SK-MEL-5 (cell line): Measurements from ENCODE around the gene CTSH. TPM values are rescaled to one million over a fixed set of nuclear protein-coding genes. Genes with fewer than 3 reads are reported as not detected.
"Not testable (repeated sequence)": the region's sequence is repeated elsewhere in the genome, so short reads cannot be mapped to it uniquely, and the experiment has no call there.

Experiments
- DNase-seq: peaks from one replicate; pipeline ENCODE4 v3.0.0-alpha.2; 2016; ENCODE audit warnings: low read depth, low spot score
- in situ Hi-C: cut with HindIII; loops from 2 replicates; pipeline ENCODE4 v1.10.0; 2016; ENCODE audit warnings: low sequenced_read_pairs, high pct_unique_total_duplicates, low pct_unique_long_range_greater_than_20kb
- total RNA-seq: library from RNA; depleted of rRNA; stranded (reverse); fragments of >200 nt; shearing (Covaris generic); gene quantifications from 2 replicates; pipeline ENCODE4 v1.2.3, GENCODE V29; 2014

The CTSH gene
- total RNA-seq, 1 experiment from 2014 or later: 334 TPM

DNA sequence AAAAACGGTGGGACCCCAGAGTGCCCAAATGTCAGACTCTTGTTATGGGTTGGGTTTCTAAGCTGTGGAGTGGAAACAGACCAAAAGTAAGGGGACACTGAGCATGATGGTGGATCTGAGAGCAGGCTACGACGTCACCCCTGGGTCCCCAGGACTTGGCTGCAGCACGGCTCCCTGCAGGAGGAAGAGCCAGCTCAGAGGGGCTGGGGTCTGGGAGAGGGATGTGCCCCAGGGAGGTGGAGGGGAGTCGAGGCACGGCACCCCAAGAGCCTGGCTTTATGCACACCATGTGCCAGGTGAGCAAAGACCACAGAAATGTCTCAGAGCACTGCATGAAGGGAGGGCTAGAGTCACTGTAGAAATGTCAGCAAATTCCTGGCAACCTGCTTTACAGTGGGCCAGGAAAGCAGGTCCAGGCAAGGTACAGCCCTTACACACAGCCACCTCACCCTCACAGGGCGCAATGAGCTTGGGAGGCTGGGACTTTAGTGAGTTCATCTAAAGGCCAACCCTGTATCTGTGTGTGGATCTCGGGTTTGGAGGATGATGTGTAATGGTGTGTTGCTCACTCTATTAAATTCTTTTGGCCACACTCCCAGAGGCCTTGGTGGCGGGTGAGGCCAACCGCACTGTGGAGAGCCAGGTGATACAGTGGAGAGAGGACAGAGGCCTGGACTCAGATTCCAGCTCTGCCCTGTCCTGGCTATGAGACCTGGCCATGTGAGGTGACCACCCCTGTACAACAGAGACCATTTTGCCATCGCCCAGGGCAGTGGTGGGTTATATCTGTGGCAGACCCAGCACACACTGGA is 14.1 kb downstream of the CTSH start:
- in situ Hi-C loops: no loop called here

GRCh38 chr15:78929536-78930264 is 15.1 kb downstream of the CTSH start:
- DNase-seq: no peak
- in situ Hi-C loops: no loop called here

More for the DNA sequence above, 14.1 kb downstream of the CTSH start:
- DNase-seq: no peak

- no peak for DNase-seq
- in situ Hi-C loops: no loop called here
Observed at GRCh38 chr15:78928616-78929093, 16.2 kb downstream of the CTSH start.

- in situ Hi-C loops, DNase-seq: not testable (repeated sequence)
Observed at GRCh38 chr15:78928176-78928575, 16.7 kb downstream of the CTSH start.

DNA sequence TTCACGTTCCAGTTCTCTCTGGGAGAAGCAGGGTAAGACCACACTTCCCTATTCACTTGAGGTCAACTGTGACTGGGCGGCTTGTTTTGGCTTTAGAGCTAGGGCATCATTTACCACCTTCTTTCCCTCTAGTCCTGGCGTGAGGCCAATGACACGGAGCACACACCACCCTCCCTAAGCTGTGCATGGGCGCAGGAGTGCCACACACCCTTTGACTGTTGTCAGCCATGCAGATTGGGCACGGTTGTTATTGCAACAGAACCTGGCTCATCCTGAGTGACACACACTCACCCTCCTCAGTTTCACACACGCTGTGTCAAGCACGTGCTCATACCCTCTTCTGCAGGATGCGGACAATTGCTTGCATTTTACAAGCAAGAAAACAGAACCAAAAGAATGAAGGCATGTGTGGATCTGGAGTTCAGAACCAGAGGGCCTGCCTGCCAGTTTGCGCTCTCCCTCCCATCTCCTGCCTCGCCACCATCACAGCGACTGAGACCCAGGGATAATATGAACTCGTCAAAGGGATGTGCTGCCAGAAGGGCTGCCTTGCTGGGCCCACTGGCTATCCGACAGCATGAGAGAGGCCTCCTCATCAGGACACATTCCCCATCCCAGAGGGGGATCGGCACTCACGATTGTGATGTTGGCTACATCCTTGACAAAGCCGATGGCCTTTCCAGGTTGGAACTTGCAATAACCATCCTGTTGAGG is 17.6 kb downstream of the CTSH start:
- no peak for DNase-seq
- in situ Hi-C loops: no loop called here

DNA sequence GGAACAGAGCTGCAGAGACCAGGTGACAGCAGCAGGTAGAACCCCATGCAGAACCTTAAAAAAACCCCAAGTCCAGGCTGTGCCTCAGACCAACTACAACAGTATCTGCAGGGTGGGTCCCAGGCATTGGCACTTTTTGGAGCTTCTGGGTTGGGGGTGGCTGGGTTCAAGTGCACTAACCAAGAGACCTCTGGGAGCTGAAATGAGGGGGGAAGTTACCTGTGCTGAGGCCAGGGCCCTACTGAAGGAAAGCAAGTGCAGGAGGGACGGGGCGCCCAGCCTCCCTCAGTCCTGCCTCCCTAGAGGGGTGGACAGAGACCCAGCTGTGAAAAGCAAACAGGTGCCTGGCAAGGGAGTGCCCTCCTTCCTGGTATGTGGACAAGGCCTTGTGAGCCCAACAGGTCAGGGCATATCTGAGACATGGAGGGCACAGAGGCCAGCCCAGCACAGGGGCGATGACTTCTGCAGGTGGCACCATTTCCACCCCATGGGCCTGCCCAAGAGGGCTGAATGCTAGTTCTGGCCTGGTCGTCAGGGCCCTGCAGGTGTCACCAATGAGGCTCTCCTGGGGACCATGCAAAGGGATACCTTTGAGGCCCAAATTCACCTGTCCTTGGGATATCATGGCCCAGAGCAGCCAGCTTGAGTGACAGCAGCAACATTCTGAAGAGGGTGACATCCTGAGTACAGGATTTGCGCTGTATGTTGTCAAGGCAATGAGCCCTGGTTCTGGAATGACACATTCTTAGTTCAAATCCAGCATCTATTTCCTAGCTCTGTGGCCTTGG is 18.7 kb downstream of the CTSH start:
- in situ Hi-C loops: no loop called here

GRCh38 chr15:78925076-78925624 is 19.7 kb downstream of the CTSH start:
- no peak for DNase-seq
- in situ Hi-C loops: no loop called here

More for the DNA sequence above, 18.7 kb downstream of the CTSH start:
- no peak for DNase-seq

GRCh38 chr15:78923480-78924360 is 21.1 kb downstream of the CTSH start:
- in situ Hi-C loops: no loop called here

GRCh38 chr15:78923015-78923414 is 21.8 kb downstream of the CTSH start:
- in situ Hi-C loops: no loop called here
- no peak for DNase-seq

More at GRCh38 chr15:78923480-78924360, 21.1 kb downstream of the CTSH start:
- DNase-seq: no peak

DNA sequence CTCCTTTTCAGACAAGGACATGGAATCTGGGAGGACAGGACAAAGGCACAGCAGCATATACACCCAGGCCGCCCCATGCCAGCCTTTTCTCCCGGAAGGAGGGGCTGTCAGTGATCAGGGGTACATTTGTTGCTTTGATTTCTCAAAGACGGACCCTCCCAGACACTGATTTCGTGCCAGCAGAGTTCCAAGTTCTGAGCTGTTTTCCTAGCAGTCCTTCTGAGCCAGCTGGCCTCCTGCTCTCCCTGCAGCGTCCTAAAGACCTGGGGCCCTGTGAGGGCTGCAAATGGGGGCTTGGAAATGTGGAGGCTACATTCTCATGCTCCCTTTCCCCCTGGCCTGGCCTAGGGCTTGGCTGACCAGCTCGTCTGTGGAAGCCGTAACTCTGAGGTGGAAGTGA is 22.3 kb downstream of the CTSH start:
- in situ Hi-C loops: no loop called here
- no peak for DNase-seq

- no peak for DNase-seq
- in situ Hi-C loops: no loop called here
Observed at GRCh38 chr15:78921940-78922339, 22.9 kb downstream of the CTSH start.

- DNase-seq: no peak
- in situ Hi-C loops: no loop called here
Observed at GRCh38 chr15:78921517-78921916, 23.3 kb downstream of the CTSH start.

DNA sequence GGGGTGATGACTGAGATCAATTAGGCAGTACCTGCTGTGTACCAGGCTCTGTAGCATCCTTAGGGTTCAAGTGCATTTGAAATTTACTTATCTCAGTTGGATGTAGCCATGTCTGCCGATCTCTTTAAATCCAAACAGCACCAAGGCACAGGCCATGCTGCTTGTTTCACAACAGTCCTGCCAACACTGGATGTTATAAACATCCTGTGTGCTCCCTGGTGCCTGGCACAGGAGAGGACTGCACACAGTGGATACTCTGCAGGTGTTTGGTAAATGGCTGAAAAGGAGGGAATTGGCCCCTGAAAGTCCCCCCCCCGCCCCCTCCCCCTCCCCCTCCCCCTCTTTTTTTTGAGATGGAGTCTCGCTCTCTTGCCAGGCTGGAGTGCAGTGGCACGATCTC is 27.0 kb downstream of the CTSH start:
- DNase-seq: no peak
- in situ Hi-C loops: no loop called here

- DNase-seq: no peak
- in situ Hi-C loops: no loop called here
Observed at GRCh38 chr15:78916088-78916487, 28.8 kb downstream of the CTSH start.

- DNase-seq: no peak
Observed at GRCh38 chr15:78915341-78916087, 29.3 kb downstream of the CTSH start.

More at GRCh38 chr15:78915341-78916087, 29.3 kb downstream of the CTSH start:
- in situ Hi-C loops: no loop called here
